Small intestine (tissue), 7 donors: ENCODE results near the gene TOX3. TPM values are rescaled to one million over a fixed set of nuclear protein-coding genes. Genes with fewer than 3 reads are reported as not detected.

Experiments used
- DNase-seq, 2 donors: peaks; one replicate each; pipeline versions ENCODE4 v3.0.0 to v3.0.0-alpha.2; 2013
- FAIRE-seq: peaks from 2 replicates; lab custom pipeline; 2012; peaks lifted over from hg19 to GRCh38; lab: Jason Lieb, UNC
- H3K27ac ChIP-seq, 3 donors: one replicate each; pipeline ENCODE4 v1.5.1; 2013; ENCODE audit warnings: low read length in 2 of 3, mild to moderate bottlenecking in 2 of 3, control low read depth in 1 of 3, inconsistent platforms in 1 of 3, low read depth in 1 of 3, moderate library complexity in 1 of 3
- H3K27me3 ChIP-seq, 3 donors: one replicate each; pipeline ENCODE4 v1.6.1; 2013; ENCODE audit warnings: low read length in 3 of 3, inconsistent platforms in 1 of 3; ENCODE audit not compliant: control insufficient read depth in 3 of 3, insufficient read depth in 3 of 3
- H3K36me3 ChIP-seq, 3 donors: one replicate each; pipeline ENCODE4 v1.6.1; 2013; ENCODE audit warnings: low read length in 3 of 3, inconsistent platforms in 1 of 3, low read depth in 1 of 3, mild to moderate bottlenecking in 1 of 3, moderate library complexity in 1 of 3; ENCODE audit not compliant: control insufficient read depth in 3 of 3, insufficient read depth in 2 of 3
- H3K4me1 ChIP-seq, 3 donors: one replicate each; pipeline ENCODE4 v1.6.1; 2013; ENCODE audit warnings: low read length in 2 of 3, inconsistent platforms in 1 of 3, low read depth in 1 of 3, mild to moderate bottlenecking in 1 of 3, moderate library complexity in 1 of 3; ENCODE audit not compliant: control insufficient read depth in 3 of 3, insufficient read depth in 2 of 3
- H3K4me3 ChIP-seq, 3 donors: one replicate each; pipeline ENCODE4 v1.5.1; 2013; ENCODE audit warnings: low read length in 3 of 3, control low read depth in 1 of 3, inconsistent platforms in 1 of 3, low read depth in 1 of 3, mild to moderate bottlenecking in 1 of 3, moderate library complexity in 1 of 3
- H3K9me3 ChIP-seq, 2 donors: one replicate each; pipeline ENCODE4 v1.6.1; 2013; ENCODE audit warnings: low read depth in 1 of 2, low read length in 1 of 2; ENCODE audit not compliant: control insufficient read depth in 2 of 2, insufficient read depth in 1 of 2
- WGBS, 3 donors: extraction: QIAGEN DNeasy Blood & Tissue Kit; methylation state at CpG; one replicate each; pipeline ENCODE4 v1.1.7; 2013; 5-methylcytosine and 5-hydroxymethylcytosine counted together
- polyA plus RNA-seq, 4 donors: library from polyadenylated mRNA; stranded (reverse) in 3 of 4; unstranded in 1 of 4; fragments of 200-250 nt in 3 of 4; fragments of 120-200 nt in 1 of 4; gene quantifications; one replicate each; pipeline versions ENCODE4 v1.2.1 to v1.2.3, GENCODE V29; 2013
- donor health status: healthy with polysubstance abuse.
- donor health status: control.
- donor health status: control.
- donor health status: Bipolar disorder and iron deficiency.
- donor health status: healthy.

Gene TOX3
- polyA plus RNA-seq, 4 donors, result 8.9 to 13.1 (median 9.7) TPM

DNA sequence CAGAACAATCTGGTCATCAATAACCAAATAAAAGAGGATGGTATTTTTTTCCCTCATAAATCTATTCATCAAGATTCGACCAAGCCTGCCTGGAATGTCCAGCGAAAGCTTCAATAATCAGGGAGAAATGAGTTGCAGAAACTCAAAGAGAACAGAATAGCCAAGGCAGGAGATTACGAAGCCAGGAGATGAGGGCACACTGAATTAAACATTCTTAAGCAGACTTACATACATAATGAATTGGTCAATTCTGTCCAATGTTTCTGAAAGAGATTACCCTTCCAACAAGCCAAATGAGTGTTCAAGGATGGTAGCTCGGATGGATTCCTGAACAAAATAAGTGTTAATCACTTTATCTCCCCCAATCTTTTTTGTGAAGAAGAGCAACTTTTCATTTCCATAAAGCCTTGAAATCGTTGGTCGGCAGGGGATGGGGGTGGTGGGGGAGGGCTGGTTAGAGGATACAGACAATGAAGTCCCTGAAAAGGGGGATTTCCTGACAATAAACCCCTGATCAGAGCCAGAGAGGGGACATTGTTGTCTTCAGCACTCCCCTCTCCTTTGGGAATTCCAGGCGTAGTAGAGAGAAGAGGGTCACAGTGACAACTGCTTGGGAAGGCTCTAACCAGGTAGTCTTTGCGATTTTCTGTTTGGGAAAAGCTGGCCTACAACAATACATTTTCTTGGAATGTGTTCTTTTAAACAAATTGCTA lies 20.7 kb downstream of the TOX3 start:
- 68 to 91% (median 71%) methylated on average over 8 of the region's 8 CpGs for WGBS, 3 donors
- FAIRE-seq, result no peak
- no peaks in the 10 kb centered on the region for H3K4me1 ChIP-seq

DNA sequence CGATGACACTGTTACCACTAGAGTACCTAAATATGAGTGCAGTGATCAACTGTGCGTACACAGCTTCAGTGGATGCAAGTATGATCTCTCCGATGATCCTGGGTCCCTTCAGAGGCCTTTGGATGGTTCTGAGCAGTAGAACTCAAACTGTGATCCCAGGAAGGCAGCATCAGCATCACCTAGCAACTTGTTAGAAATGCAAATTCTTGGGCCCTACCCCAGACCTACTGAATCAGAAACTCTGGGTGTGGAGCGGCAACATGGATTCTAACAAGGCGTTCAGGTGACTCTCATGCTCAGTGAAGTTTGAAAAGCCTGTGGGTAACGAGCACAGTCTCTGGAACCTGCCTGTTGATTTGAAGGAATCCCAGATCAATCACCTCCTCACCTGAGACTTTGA lies 25.4 kb downstream of the TOX3 start:
- Histone ChIP-seq H3K27me3 (no peaks in the 10 kb centered on the region), H3K9me3 (no peaks in the 10 kb centered on the region), H3K4me3 (no peak overlapping the region), H3K27ac (no peak overlapping the region), H3K4me1 (no peaks in the 10 kb centered on the region), H3K36me3 (peaks cover 0 to 6% (median 0%) of the 10 kb centered on the region in 3 donors)
- 88 to 98% (median 89%) methylated on average over 6 of the region's 6 CpGs for WGBS, 3 donors
- no peak for DNase-seq
- no peak for FAIRE-seq

More for the DNA sequence above, 20.7 kb downstream of the TOX3 start:
- Histone ChIP-seq H3K9me3 (no peaks in the 10 kb centered on the region), H3K4me3 (no peak overlapping the region), H3K27ac (no peak overlapping the region), H3K36me3 (peaks cover 0 to 6% (median 0%) of the 10 kb centered on the region in 3 donors), H3K27me3 (no peaks in the 10 kb centered on the region)
- DNase-seq, result no peak

- FAIRE-seq (no peak), DNase-seq (no peak)
- no peaks in the 10 kb centered on the region for H3K4me1 ChIP-seq
- no peak overlapping the region for H3K27ac ChIP-seq
- H3K27me3 ChIP-seq, result no peaks in the 10 kb centered on the region
- no peaks in the 10 kb centered on the region for H3K9me3 ChIP-seq
- no peak overlapping the region for H3K4me3 ChIP-seq
- WGBS, 3 donors, result 83 to 90% (median 88%) methylated on average over 5 of the region's 5 CpGs
- peaks cover 0 to 6% (median 0%) of the 10 kb centered on the region in 3 donors for H3K36me3 ChIP-seq
These were observed 28.1 kb downstream of the TOX3 start for GRCh38 chr16:52518884-52519283.

- Histone ChIP-seq H3K27ac (no peak overlapping the region), H3K4me1 (no peaks in the 10 kb centered on the region), H3K4me3 (no peak overlapping the region), H3K36me3 (no peaks in the 10 kb centered on the region), H3K9me3 (no peaks in the 10 kb centered on the region), H3K27me3 (no peaks in the 10 kb centered on the region)
- WGBS, 3 donors, result 74 to 81% (median 76%) methylated on average over 4 of the region's 4 CpGs
- FAIRE-seq, result no peak
- DNase-seq, result no peak
These were observed 31.8 kb downstream of the TOX3 start for GRCh38 chr16:52515068-52515671.

DNA sequence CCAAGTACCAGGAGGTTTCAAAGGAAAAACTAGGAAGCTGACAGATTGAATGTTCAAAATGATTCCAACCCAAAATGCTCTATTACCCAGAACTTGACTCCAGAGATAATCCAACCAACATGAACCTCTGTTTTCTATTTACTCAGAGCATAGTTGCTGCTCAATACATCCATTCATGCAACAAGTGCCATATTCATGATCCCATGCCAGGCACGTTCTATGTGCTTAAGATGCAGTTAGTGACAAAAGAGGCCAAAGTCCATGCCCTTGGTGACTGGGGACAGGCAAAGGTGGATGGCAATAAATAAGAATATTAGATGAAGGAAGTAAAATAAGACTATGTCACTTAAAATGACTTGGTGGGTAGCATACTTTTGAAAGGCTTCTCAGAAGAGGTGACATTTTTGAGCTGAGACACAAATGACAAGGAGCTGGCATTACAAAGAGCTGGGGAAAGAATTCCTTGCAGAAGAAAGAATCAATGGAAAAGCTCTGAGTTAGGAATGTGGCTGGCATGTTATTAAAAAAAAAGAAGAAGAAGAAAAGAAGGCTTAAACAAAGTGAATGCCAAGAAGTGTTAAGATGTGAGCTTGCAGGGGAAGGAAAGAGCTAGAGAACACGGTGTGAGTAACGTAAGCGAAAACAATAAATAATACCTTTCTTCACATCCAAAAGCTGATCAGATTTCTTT lies 34.5 kb downstream of the TOX3 start:
- Histone ChIP-seq H3K36me3 (no peaks in the 10 kb centered on the region), H3K4me1 (no peaks in the 10 kb centered on the region), H3K27ac (no peak overlapping the region), H3K27me3 (no peaks in the 10 kb centered on the region), H3K9me3 (no peaks in the 10 kb centered on the region), H3K4me3 (no peak overlapping the region)
- DNase-seq (peak in 1 of 2 donors; percentile 52), FAIRE-seq (no peak)
- WGBS, 3 donors, result 83 to 85% (median 84%) methylated on average over 4 of the region's 4 CpGs

DNA sequence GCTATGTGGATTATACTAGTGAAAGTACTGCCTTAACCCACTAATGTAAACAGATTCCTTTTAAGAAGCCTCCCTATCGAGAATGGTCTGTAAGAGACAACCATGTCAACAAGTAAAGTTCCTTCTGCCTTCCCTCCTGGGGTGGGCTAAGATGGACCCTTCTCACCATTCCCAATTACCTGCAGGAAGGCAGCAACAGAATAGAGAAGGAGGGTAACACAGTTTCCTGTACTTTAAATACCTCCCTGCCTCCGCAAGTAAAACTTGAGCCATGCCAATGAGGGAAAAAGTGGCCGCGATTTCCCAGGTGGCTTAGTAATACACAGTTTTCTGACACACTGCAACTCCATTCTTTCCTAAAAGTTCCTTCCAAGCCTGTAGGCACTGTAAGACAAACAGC lies 45.2 kb downstream of the TOX3 start:
- H3K4me1 ChIP-seq, result peaks cover 0 to 7% (median 0%) of the 10 kb centered on the region in 3 donors
- 76 to 94% (median 81%) methylated on average over 4 of the region's 4 CpGs for WGBS, 3 donors
- no peaks in the 10 kb centered on the region for H3K27me3 ChIP-seq
- no peak for DNase-seq
- H3K36me3 ChIP-seq, result peaks cover 0 to 2% (median 0%) of the 10 kb centered on the region in 3 donors
- no peak overlapping the region for H3K4me3 ChIP-seq
- H3K9me3 ChIP-seq, result no peaks in the 10 kb centered on the region
- no peak overlapping the region for H3K27ac ChIP-seq
- no peak for FAIRE-seq

DNA sequence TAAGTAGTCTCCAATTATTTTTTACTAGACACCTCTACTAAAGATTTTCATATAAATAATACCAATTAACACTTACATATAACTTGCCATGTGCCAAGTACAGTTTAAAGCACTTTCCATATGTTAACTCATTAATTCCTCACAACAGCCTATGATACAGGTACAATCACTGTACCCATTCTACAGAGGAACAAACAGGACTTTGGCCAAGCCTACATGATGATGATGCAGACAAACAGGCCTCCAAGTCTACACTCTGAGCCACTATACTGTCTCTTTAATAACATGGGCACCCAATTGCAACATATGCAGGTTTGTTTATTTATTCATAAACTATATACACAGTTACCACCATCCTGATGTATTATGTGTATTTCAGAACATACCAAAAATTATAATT lies 46.0 kb downstream of the TOX3 start:
- no peak for FAIRE-seq
- no peak for DNase-seq
- H3K27me3 ChIP-seq, result no peaks in the 10 kb centered on the region
- no peak overlapping the region for H3K27ac ChIP-seq
- no peak overlapping the region for H3K4me3 ChIP-seq
- peaks cover 0 to 9% (median 0%) of the 10 kb centered on the region in 3 donors for H3K4me1 ChIP-seq
- H3K9me3 ChIP-seq, result no peaks in the 10 kb centered on the region
- H3K36me3 ChIP-seq, result peaks cover 0 to 2% (median 0%) of the 10 kb centered on the region in 3 donors

DNA sequence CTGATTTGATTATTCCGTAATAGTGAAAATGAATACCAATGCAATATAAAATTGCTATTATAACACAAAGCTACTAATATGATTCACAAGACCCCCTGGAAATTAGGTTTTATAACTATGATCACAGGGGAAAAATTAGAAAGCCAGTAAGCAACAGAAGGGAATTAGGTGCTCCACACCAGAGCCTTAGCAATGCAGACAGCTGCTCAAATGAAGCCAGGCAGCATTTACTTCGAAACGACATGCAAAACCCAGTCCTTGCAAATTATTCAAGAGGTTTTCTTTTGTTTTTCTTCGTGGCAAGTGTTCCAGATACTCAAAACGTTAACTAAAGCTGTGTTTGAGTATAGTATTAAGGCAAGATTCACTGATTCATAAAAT lies 47.9 kb downstream of the TOX3 start:
- Histone ChIP-seq H3K36me3 (peaks cover 0 to 2% (median 0%) of the 10 kb centered on the region in 3 donors), H3K27me3 (no peaks in the 10 kb centered on the region), H3K27ac (no peak overlapping the region), H3K4me3 (no peak overlapping the region), H3K9me3 (no peaks in the 10 kb centered on the region), H3K4me1 (peaks cover 0 to 18% (median 2%) of the 10 kb centered on the region in 3 donors)
- WGBS, 3 donors, result 59 to 79% (median 70%) methylated on average over 5 of the region's 5 CpGs
- FAIRE-seq (no peak), DNase-seq (no peak)
